B cell (primary cell): ENCODE measurements around the gene YOD1. TPM values are rescaled to one million over a fixed set of nuclear protein-coding genes. Genes with fewer than 3 reads are reported as not detected.

ENCODE experiments used
- ATAC-seq: fragments of 200-7000 bp; cut with Tn5 transposase; one replicate; pipeline ENCODE4 v1.10.0; 2021; ENCODE audit warnings: low read depth, mild to moderate bottlenecking, moderate number of reproducible peaks, moderate library complexity
- CTCF ChIA-PET: fragments of 350-600 bp; sonication (Branson Sonifier 250); formaldehyde crosslinking; loops from one replicate; lab custom pipeline; 2021; ENCODE audit warnings: antibody characterized with exemption, inconsistent platforms; lab: Charles Lee
- POLR2A ChIA-PET: fragments of 350-600 bp; sonication (Branson Sonifier 250); formaldehyde crosslinking; loops from one replicate; lab custom pipeline; 2021; ENCODE audit warnings: antibody characterized with exemption; lab: Charles Lee
- DNase-seq: peaks from one replicate; pipeline ENCODE4 v3.0.0; 2013
- H2AFZ ChIP-seq: 2 replicates; pipeline ENCODE4 v1.6.1; 2012; ENCODE audit warnings: mild to moderate bottlenecking, low read depth, low read length; ENCODE audit not compliant: insufficient read depth, poor library complexity, severe bottlenecking
- H3K27ac ChIP-seq, 2 donors: 1 replicate in 1 of 2; 2 replicates in 1 of 2; pipeline ENCODE4 v1.5.1; 2012 to 2013; ENCODE audit warnings: low read length in 2 of 2, mild to moderate bottlenecking in 2 of 2, moderate library complexity in 1 of 2
- H3K27me3 ChIP-seq, 4 experiments: fragments of 200-600 bp in 1 of 4; sonication (generic) in 1 of 4; replicated peaks in 1 of 4; 1 replicate in 2 of 4; 2 replicates in 2 of 4; pipeline versions ENCODE4 v1.6.1 to v1.7.0; 2013 to 2016; ENCODE audit warnings: low read length in 3 of 4, mild to moderate bottlenecking in 2 of 4, mixed read lengths in 1 of 4, moderate library complexity in 1 of 4; ENCODE audit not compliant: insufficient read depth in 4 of 4, control insufficient read depth in 3 of 4; ENCODE audit errors: control extremely low read depth in 1 of 4
- H3K36me3 ChIP-seq, 2 experiments: replicated peaks in 1 of 2; 1 replicate in 1 of 2; 2 replicates in 1 of 2; pipeline versions ENCODE4 v1.6.1 to v1.7.1; 2013; ENCODE audit warnings: low read length in 1 of 2; ENCODE audit not compliant: insufficient read depth in 2 of 2, control insufficient read depth in 1 of 2; ENCODE audit errors: control extremely low read depth in 1 of 2, extremely low read depth in 1 of 2
- H3K4me1 ChIP-seq, 2 donors: fragments of 200-600 bp in 1 of 2; sonication (generic) in 1 of 2; 1 replicate in 1 of 2; 2 replicates in 1 of 2; pipeline versions ENCODE4 v1.5.1 to v1.6.1; 2013 to 2017; ENCODE audit warnings: low read length in 2 of 2; ENCODE audit not compliant: control insufficient read depth in 2 of 2, insufficient read depth in 2 of 2
- H3K4me2 ChIP-seq: replicated peaks from 2 replicates; pipeline ENCODE3; 2012; ENCODE audit warnings: mild to moderate bottlenecking, low read depth, low read length; ENCODE audit not compliant: poor library complexity, severe bottlenecking
- H3K4me3 ChIP-seq, 5 experiments: fragments of 200-600 bp in 1 of 5; sonication (generic) in 1 of 5; 1 replicate in 3 of 5; 2 replicates in 2 of 5; pipeline versions ENCODE4 v1.5.1 to v1.7.0; 2011 to 2016; ENCODE audit warnings: low read length in 4 of 5, mild to moderate bottlenecking in 4 of 5, low read depth in 2 of 5, control low read depth in 1 of 5, moderate library complexity in 1 of 5; ENCODE audit not compliant: insufficient read depth in 1 of 5; ENCODE audit errors: control extremely low read depth in 1 of 5, extremely low read depth in 1 of 5
- H3K79me2 ChIP-seq: fragments of 200-600 bp; sonication (generic); one replicate; pipeline ENCODE4 v1.6.0; 2016; ENCODE audit warnings: low read length; ENCODE audit not compliant: control insufficient read depth, insufficient read depth
- H3K9ac ChIP-seq: fragments of 200-600 bp; sonication (generic); 2 replicates; pipeline ENCODE4 v1.6.1; 2017; ENCODE audit warnings: mild to moderate bottlenecking, low read length, moderate library complexity
- H3K9me3 ChIP-seq, 3 donors: one replicate each; pipeline versions ENCODE4 v1.6.1 to v1.7.1; 2013; ENCODE audit warnings: low read length in 2 of 3; ENCODE audit not compliant: control insufficient read depth in 2 of 3, insufficient read depth in 1 of 3; ENCODE audit errors: control extremely low read depth in 1 of 3
- H4K20me1 ChIP-seq: 2 replicates; pipeline ENCODE4 v1.6.0; 2012; ENCODE audit warnings: mild to moderate bottlenecking, low read length; ENCODE audit not compliant: insufficient read depth, control insufficient read depth, poor library complexity, severe bottlenecking
- H3K27ac Mint-ChIP-seq: one replicate; pipeline ENCODE4 v1.8.0; 2021; ENCODE audit warnings: mixed read lengths
- H3K27me3 Mint-ChIP-seq: one replicate; pipeline ENCODE4 v1.8.0; 2021; ENCODE audit warnings: mixed read lengths
- H3K4me1 Mint-ChIP-seq: one replicate; pipeline ENCODE4 v1.8.0; 2021; ENCODE audit warnings: mixed read lengths
- H3K4me3 Mint-ChIP-seq: one replicate; pipeline ENCODE4 v1.8.0; 2021; ENCODE audit warnings: mixed read lengths
- H3K9me3 Mint-ChIP-seq: one replicate; pipeline ENCODE4 v1.8.0; 2022; ENCODE audit warnings: mixed read lengths; ENCODE audit not compliant: insufficient read depth
- EZH2 ChIP-seq: IDR thresholded peaks from 2 replicates; pipeline ENCODE4 v1.6.1; 2012; ENCODE audit warnings: borderline replicate concordance, low read depth, mild to moderate bottlenecking, moderate library complexity, low read length; ENCODE audit not compliant: insufficient read depth, poor library complexity, severe bottlenecking
- WGBS: methylation state at CpG from one replicate; pipeline ENCODE4 v1.1.5; 2013; ENCODE audit warnings: missing lambda C conversion rate; ENCODE audit not compliant: insufficient coverage; 5-methylcytosine and 5-hydroxymethylcytosine counted together
- intact Hi-C: fragments of 100-400 bp; cut with micrococcal nuclease; formaldehyde crosslinking; loops from one replicate; pipeline ENCODE4 v1.10.0; 2022
- polyA plus RNA-seq: library from polyadenylated mRNA; depleted of rRNA; stranded (reverse); fragments of >200 nt; gene quantifications from 2 replicates; pipeline ENCODE4 v1.2.3, GENCODE V29; 2012
- total RNA-seq, 2 donors: library from RNA; stranded (reverse); fragments of 120-200 nt in 1 of 2; gene quantifications; 1 replicate in 1 of 2; 2 replicates in 1 of 2; pipeline versions ENCODE4 v1.2.3 to v1.2.4, GENCODE V29; 2013 to 2022
- TF ChIP-seq, protein P1 (sequence below): fragments of 200-600 bp; IDR thresholded peaks from one replicate; pipeline ENCODE4 v1.8.0; 2022; ENCODE audit warnings: antibody characterized with exemption, mild to moderate bottlenecking

Gene YOD1
- total and polyA plus RNA-seq, 2 donors (not counting 1 experiment from before 2014, with no cell fraction given): 2.3 to 9.4 TPM

DNA sequence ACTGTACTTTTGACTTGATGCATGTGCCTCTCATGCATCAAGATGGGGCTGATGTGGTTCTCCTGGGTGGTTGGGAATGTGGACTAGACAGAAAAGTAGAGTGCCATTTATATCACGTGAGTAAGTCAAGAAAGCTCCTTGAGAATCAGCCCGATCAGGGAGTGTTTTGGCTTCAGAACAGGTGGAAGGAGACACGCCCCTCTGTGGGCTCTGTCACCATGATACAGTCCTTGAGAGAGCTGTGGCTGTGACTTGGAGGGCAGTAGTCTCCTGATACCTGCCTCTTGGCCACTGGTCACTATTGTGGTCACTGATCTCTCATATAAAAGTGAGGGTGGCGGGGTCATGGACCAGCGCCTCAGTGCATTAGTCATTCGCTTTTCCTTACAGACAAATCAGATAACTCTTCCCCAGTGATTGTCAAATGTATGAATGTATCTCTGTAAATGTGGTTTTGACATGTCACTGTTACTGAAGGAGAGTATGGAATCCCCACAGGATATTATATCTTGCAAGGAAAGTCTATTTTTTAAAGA, 28.8 kb upstream of the YOD1 start:
- ChIA-PET CTCF (interaction anchor here (1.0 to 13.0 kb wide), 15 partner anchors 10 to 421 kb away, joined by 3 to 209 read pairs (median 4); partner anchors contain the start of genes C4BPB, CR1, PFKFB2 and YOD1), POLR2A (no interaction called here)
- Histone ChIP-seq H3K27me3 (no peaks in the 10 kb centered on the region), H3K4me2 (no peak overlapping the region), H3K9ac (no peak overlapping the region), H3K4me1 (peaks cover under 1 to 3% of the 10 kb centered on the region in 2 donors), H3K9me3 (no peaks in the 10 kb centered on the region), H3K27ac (no peak overlapping the region), H3K4me3 (no peak overlapping the region), H3K36me3 (peaks cover 0 to 3% of the 10 kb centered on the region in 2 experiments), H3K79me2 (no peaks in the 10 kb centered on the region), H2AFZ (no peak overlapping the region), H4K20me1 (no peaks in the 10 kb centered on the region)
- peaks cover 4% of the 10 kb centered on the region for H3K4me1 Mint-ChIP-seq
- H3K4me3 Mint-ChIP-seq: no peak overlapping the region
- ATAC-seq (no peak), DNase-seq (no peak)
- TF ChIP-seq, protein P1, sequence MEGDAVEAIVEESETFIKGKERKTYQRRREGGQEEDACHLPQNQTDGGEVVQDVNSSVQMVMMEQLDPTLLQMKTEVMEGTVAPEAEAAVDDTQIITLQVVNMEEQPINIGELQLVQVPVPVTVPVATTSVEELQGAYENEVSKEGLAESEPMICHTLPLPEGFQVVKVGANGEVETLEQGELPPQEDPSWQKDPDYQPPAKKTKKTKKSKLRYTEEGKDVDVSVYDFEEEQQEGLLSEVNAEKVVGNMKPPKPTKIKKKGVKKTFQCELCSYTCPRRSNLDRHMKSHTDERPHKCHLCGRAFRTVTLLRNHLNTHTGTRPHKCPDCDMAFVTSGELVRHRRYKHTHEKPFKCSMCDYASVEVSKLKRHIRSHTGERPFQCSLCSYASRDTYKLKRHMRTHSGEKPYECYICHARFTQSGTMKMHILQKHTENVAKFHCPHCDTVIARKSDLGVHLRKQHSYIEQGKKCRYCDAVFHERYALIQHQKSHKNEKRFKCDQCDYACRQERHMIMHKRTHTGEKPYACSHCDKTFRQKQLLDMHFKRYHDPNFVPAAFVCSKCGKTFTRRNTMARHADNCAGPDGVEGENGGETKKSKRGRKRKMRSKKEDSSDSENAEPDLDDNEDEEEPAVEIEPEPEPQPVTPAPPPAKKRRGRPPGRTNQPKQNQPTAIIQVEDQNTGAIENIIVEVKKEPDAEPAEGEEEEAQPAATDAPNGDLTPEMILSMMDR: no peak
- no peak for TF ChIP-seq EZH2
- H3K27me3 Mint-ChIP-seq: no peaks in the 10 kb centered on the region
- 100% methylated on average over 3 of the region's 6 CpGs for WGBS
- no peak overlapping the region for H3K27ac Mint-ChIP-seq
- no peaks in the 10 kb centered on the region for H3K9me3 Mint-ChIP-seq
- intact Hi-C loops: loop anchor here (5.0 kb wide), 2 partner anchors 72 to 258 kb away; no protein-coding TSS in a partner anchor

DNA sequence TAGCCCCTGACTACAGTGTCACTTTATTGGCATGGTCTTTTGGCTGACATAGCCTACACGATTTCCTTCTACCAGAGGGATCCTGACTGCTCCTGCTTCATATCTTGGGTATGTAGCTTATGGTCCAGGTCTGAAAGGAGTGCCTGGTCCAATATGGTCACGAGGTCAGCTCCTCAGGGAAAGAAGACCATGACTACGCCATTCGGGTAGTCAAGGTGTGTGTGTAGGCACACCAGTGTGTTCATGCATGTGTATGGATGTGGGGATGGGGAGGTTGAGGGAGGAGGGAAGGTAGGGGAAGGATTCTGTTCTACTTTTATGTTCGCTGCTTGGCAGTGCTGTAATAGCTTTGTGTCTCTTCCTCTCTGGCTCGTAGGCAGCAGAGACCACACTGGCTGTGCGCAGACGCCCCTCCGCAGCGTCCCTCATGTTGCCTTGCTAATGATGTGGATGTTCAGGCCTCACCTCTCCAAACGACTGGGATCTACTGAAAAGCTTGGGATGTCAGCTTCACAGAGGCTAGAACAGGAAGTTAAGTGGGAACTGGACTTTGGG, 27.6 kb upstream of the YOD1 start:
- H3K27me3 ChIP-seq: no peaks in the 10 kb centered on the region
- no peak overlapping the region for H3K4me3 Mint-ChIP-seq
- POLR2A ChIA-PET: no interaction called here
- no peaks in the 10 kb centered on the region for H3K9me3 ChIP-seq
- intact Hi-C loops: loop anchor here (1.0 to 5.0 kb wide), 2 partner anchors 71 to 421 kb away; no protein-coding TSS in a partner anchor
- CTCF ChIA-PET: interaction anchor here (0.7 to 13.0 kb wide), 14 partner anchors 10 to 434 kb away, joined by 3 to 209 read pairs (median 4); partner anchors contain the start of genes C4BPB, PFKFB2 and YOD1
- peaks cover 1% of the 10 kb centered on the region for H3K4me1 Mint-ChIP-seq
- H4K20me1 ChIP-seq: no peaks in the 10 kb centered on the region
- no peak for DNase-seq
- H3K9me3 Mint-ChIP-seq: no peaks in the 10 kb centered on the region
- H3K79me2 ChIP-seq: no peaks in the 10 kb centered on the region
- no peaks in the 10 kb centered on the region for H3K4me1 ChIP-seq
- ATAC-seq: no peak
- no peak overlapping the region for H2AFZ ChIP-seq
- no peak overlapping the region for H3K4me2 ChIP-seq
- H3K36me3 ChIP-seq: peaks cover 0 to 3% of the 10 kb centered on the region in 2 experiments
- H3K27ac Mint-ChIP-seq: no peak overlapping the region
- H3K27ac ChIP-seq: no peak overlapping the region
- TF ChIP-seq, protein P1: no peak
- no peak for TF ChIP-seq EZH2
- no peaks in the 10 kb centered on the region for H3K27me3 Mint-ChIP-seq
- 91% methylated on average over 10 of the region's 11 CpGs for WGBS
- H3K4me3 ChIP-seq: no peak overlapping the region
- no peak overlapping the region for H3K9ac ChIP-seq
